GM23338 (cell line): ENCODE results near the gene RAC2. TPM values are rescaled to one million over a fixed set of nuclear protein-coding genes. Genes with fewer than 3 reads are reported as not detected.

Experiments used
- ATAC-seq: fragments of 200-7000 bp; cut with Tn5 transposase; 3 replicates; pipeline ENCODE4 v1.9.1; 2020
- DNase-seq: peaks from one replicate; pipeline ENCODE4 v3.0.0-alpha.2; 2015; ENCODE audit warnings: low spot score
- H2AFZ ChIP-seq: fragments of 200-600 bp; sonication (generic); 2 replicates; pipeline ENCODE4 v1.8.0; 2016; ENCODE audit warnings: antibody characterized with exemption, mild to moderate bottlenecking, moderate library complexity
- H3F3A ChIP-seq: fragments of 200-600 bp; sonication (generic); replicated peaks from 2 replicates; pipeline ENCODE4 v1.8.0; 2017; ENCODE audit warnings: antibody characterized with exemption, mixed run types, low read depth
- H3K27ac ChIP-seq: fragments of 200-600 bp; sonication (generic); 2 replicates; pipeline ENCODE4 v1.6.1; 2016; ENCODE audit warnings: low read depth
- H3K27me3 ChIP-seq: fragments of 200-600 bp; sonication (generic); 2 replicates; pipeline ENCODE4 v1.8.0; 2016; ENCODE audit warnings: mild to moderate bottlenecking, mixed run types, moderate library complexity; ENCODE audit not compliant: insufficient read depth
- H3K36me3 ChIP-seq: fragments of 200-600 bp; sonication (generic); 2 replicates; pipeline ENCODE4 v1.8.0; 2016; ENCODE audit warnings: mild to moderate bottlenecking; ENCODE audit not compliant: insufficient read depth
- H3K4me1 ChIP-seq: fragments of 200-600 bp; sonication (generic); 2 replicates; pipeline ENCODE4 v1.8.0; 2016; ENCODE audit warnings: mild to moderate bottlenecking, moderate library complexity; ENCODE audit not compliant: insufficient read depth
- H3K4me2 ChIP-seq: fragments of 200-600 bp; sonication (generic); 2 replicates; pipeline ENCODE4 v1.7.1; 2017; ENCODE audit warnings: mixed run types
- H3K4me3 ChIP-seq: fragments of 200-600 bp; sonication (generic); 2 replicates; pipeline ENCODE4 v1.6.1; 2016; ENCODE audit warnings: mixed run types
- H3K79me2 ChIP-seq: fragments of 200-600 bp; sonication (generic); replicated peaks from 2 replicates; pipeline ENCODE4 v1.8.0; 2017; ENCODE audit warnings: mild to moderate bottlenecking; ENCODE audit not compliant: insufficient read depth
- H3K9me2 ChIP-seq: fragments of 200-600 bp; sonication (generic); 2 replicates; pipeline ENCODE4 v1.8.0; 2017; ENCODE audit not compliant: insufficient read depth
- H4K20me1 ChIP-seq: fragments of 200-600 bp; sonication (generic); replicated peaks from 2 replicates; pipeline ENCODE4 v1.8.0; 2017; ENCODE audit warnings: mild to moderate bottlenecking; ENCODE audit not compliant: insufficient read depth
- H3K27ac Mint-ChIP-seq: 2 replicates; pipeline ENCODE4 v1.8.0; 2020; ENCODE audit warnings: inconsistent platforms, mild to moderate bottlenecking, moderate library complexity, mixed read lengths
- H3K27me3 Mint-ChIP-seq: 3 replicates; pipeline ENCODE4 v1.8.0; 2022; ENCODE audit warnings: low read depth, mild to moderate bottlenecking, moderate library complexity, mixed read lengths, inconsistent platforms; ENCODE audit not compliant: insufficient read depth, poor library complexity
- H3K36me3 Mint-ChIP-seq: 3 replicates; pipeline ENCODE4 v1.8.0; 2021; ENCODE audit warnings: low read depth, mild to moderate bottlenecking, inconsistent platforms, moderate library complexity, mixed read lengths
- H3K4me1 Mint-ChIP-seq: 3 replicates; pipeline ENCODE4 v1.8.0; 2020; ENCODE audit warnings: mild to moderate bottlenecking, inconsistent platforms, mixed read lengths
- H3K4me3 Mint-ChIP-seq: 3 replicates; pipeline ENCODE4 v1.8.0; 2021; ENCODE audit warnings: moderate library complexity, mild to moderate bottlenecking, inconsistent platforms, mixed read lengths
- H3K9me3 Mint-ChIP-seq: 3 replicates; pipeline ENCODE4 v1.8.0; 2020; ENCODE audit warnings: moderate library complexity, mild to moderate bottlenecking, inconsistent platforms, mixed read lengths
- CREB1 ChIP-seq: fragments of 250-450 bp; sonication (Bioruptor Pico); IDR thresholded peaks from 2 replicates; pipeline ENCODE4 v1.5.0; 2020; ENCODE audit warnings: low read depth, mild to moderate bottlenecking, moderate library complexity
- EZH2 ChIP-seq: fragments of 200-600 bp; sonication (generic); IDR thresholded peaks from one replicate; pipeline ENCODE4 v1.8.0; 2017; ENCODE audit warnings: antibody characterized with exemption, mild to moderate bottlenecking, low read depth; ENCODE audit not compliant: unreplicated experiment
- NANOG ChIP-seq: IDR thresholded peaks from 2 replicates; pipeline ENCODE4 v1.6.1; 2016; ENCODE audit warnings: antibody characterized with exemption, borderline replicate concordance
- ZNF331 ChIP-seq: fragments of 250-450 bp; sonication (Bioruptor Pico); IDR thresholded peaks from 2 replicates; pipeline ENCODE4 v1.5.0; 2020; ENCODE audit warnings: low read depth, mild to moderate bottlenecking, moderate library complexity
- ZNF462 ChIP-seq: fragments of 250-450 bp; sonication (Bioruptor Pico); IDR thresholded peaks from 2 replicates; pipeline ENCODE4 v1.5.0; 2020; ENCODE audit warnings: mild to moderate bottlenecking, moderate library complexity
- polyA plus RNA-seq: library from polyadenylated mRNA; unstranded; fragments of >200 nt; fragmentation: Nextera tagmentation; extraction: Ambion mirVana; gene quantifications from 2 replicates; pipeline ENCODE4 v1.2.1, GENCODE V29; 2016
- total RNA-seq: library from RNA; depleted of rRNA; stranded (reverse); fragments of >200 nt; shearing (Covaris generic); gene quantifications from 2 replicates; pipeline ENCODE4 v1.2.3, GENCODE V29; 2014
- TF ChIP-seq, protein P1 (sequence below): IDR thresholded peaks from 2 replicates; pipeline ENCODE4 v1.6.1; 2016; ENCODE audit warnings: antibody characterized with exemption

RAC2 gene
- total and polyA plus RNA-seq, 2 experiments from 2014 or later = 2.4 to 2.7 TPM

- TF ChIP-seq ZNF462 (CRISPR knock-in tag) = no peak
- TF ChIP-seq EZH2 = no peak
- TF ChIP-seq, protein P1, sequence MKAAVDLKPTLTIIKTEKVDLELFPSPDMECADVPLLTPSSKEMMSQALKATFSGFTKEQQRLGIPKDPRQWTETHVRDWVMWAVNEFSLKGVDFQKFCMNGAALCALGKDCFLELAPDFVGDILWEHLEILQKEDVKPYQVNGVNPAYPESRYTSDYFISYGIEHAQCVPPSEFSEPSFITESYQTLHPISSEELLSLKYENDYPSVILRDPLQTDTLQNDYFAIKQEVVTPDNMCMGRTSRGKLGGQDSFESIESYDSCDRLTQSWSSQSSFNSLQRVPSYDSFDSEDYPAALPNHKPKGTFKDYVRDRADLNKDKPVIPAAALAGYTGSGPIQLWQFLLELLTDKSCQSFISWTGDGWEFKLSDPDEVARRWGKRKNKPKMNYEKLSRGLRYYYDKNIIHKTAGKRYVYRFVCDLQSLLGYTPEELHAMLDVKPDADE = no peak
- TF ChIP-seq CREB1 (CRISPR knock-in tag) = no peak
- TF ChIP-seq ZNF331 (CRISPR knock-in tag) = no peak
Measured at GRCh38 chr22:37181681-37182080, 62.4 kb downstream of the RAC2 start (continued).

DNA sequence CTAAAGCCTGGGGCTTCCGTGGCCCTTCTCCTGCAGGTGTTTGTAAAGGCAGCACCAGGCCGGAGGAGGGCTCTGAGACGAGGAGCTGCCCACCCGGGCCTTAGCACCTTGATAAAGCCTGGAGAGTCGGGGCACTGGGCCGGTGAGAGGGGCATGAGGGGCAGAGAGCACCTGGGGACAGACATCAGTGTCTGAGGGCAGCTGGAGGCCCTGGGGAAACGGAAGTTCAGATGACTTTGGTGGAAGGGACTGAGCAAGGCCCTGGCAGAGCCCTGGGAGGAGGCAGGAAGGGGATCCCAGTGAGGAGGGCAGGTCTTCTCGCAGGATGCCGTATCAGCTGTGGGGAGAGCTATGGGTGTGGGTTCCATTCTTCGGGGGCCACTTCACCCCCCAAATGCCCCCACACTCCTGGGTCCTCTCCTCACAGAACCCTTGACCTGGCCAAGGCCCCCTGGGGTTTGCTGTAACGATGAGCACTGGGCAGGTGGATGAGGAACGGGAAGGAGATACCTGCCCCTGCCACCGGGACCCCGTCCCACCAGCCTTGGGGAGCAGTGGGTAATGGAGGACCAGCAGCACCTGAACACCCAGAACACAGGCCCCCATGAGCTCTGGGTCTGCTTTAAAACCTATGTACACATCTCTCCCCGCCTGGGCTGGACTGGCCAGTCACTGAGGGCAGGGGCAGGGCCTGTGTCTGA, 63.4 kb downstream of the RAC2 start:
- Histone ChIP-seq H3K27me3 (no peaks in the 10 kb centered on the region), H3K4me1 (no peaks in the 10 kb centered on the region; the same call in 1 of the 2 replicates), H3K9me2 (no peaks in the 10 kb centered on the region), H3K4me2 (no peak overlapping the region), H3K36me3 (no peaks in the 10 kb centered on the region), H3K79me2 (no peaks in the 10 kb centered on the region), H3K4me3 (no peak overlapping the region), H2AFZ (no peak overlapping the region), H3F3A (no peaks in the 10 kb centered on the region), H4K20me1 (no peaks in the 10 kb centered on the region), H3K27ac (no peak overlapping the region)
- Mint-ChIP-seq H3K9me3 (no peaks in the 10 kb centered on the region; the same call in 2 of the 3 replicates), H3K4me1 (peaks cover 18% of the 10 kb centered on the region), H3K27me3 (peaks cover 9% of the 10 kb centered on the region), H3K27ac (0 out of 2 replicates have a peak overlapping the region, but pooled peaks have one; percentile 55), H3K4me3 (no peak overlapping the region), H3K36me3 (no peaks in the 10 kb centered on the region; the same call in 1 of the 3 replicates)
- DNase-seq (no peak), ATAC-seq (no peak)
- TF ChIP-seq NANOG (no peak), ZNF462 (CRISPR knock-in tag) (no peak)
